Breast epithelium (tissue), 4 donors: ENCODE data around the gene CABP2. TPM values are rescaled to one million over a fixed set of nuclear protein-coding genes. Genes with fewer than 3 reads are reported as not detected.

ENCODE experiments used
- DNase-seq, 2 donors: peaks; one replicate each; pipeline ENCODE4 v3.0.0-alpha.2; 2019; ENCODE audit warnings: low spot score in 2 of 2
- H3K27ac ChIP-seq, 2 donors: fragments of 200-600 bp; sonication (generic) in 1 of 2; one replicate each; pipeline ENCODE4 v1.5.1; 2016 to 2019; ENCODE audit warnings: mild to moderate bottlenecking in 1 of 2
- H3K27me3 ChIP-seq, 2 donors: fragments of 200-600 bp; sonication (generic) in 1 of 2; one replicate each; pipeline versions ENCODE4 v1.5.1 to v1.6.0; 2017 to 2019; ENCODE audit warnings: control low read depth in 1 of 2, mild to moderate bottlenecking in 1 of 2
- H3K36me3 ChIP-seq: fragments of 200-600 bp; one replicate; pipeline ENCODE4 v1.5.1; 2019
- H3K4me1 ChIP-seq, 2 donors: fragments of 200-600 bp; sonication (generic); one replicate each; pipeline ENCODE4 v1.5.1; 2016 to 2019; ENCODE audit warnings: control low read depth in 1 of 2
- H3K4me3 ChIP-seq, 3 donors: fragments of 200-600 bp; sonication (generic); 1 replicate in 2 of 3; 2 replicates in 1 of 3; pipeline ENCODE4 v1.5.1; 2016 to 2019; ENCODE audit warnings: mild to moderate bottlenecking in 3 of 3, moderate library complexity in 2 of 3
- H3K9me3 ChIP-seq, 2 donors: fragments of 200-600 bp; sonication (generic) in 1 of 2; one replicate each; pipeline ENCODE4 v1.5.1; 2016 to 2019; ENCODE audit warnings: control low read depth in 1 of 2
- CTCF ChIP-seq, 3 donors: fragments of 450-650 bp; IDR thresholded peaks; one replicate each; pipeline ENCODE4 v1.5.1; 2016 to 2017; ENCODE audit warnings: antibody characterized with exemption in 3 of 3, mild to moderate bottlenecking in 3 of 3, moderate library complexity in 3 of 3
- POLR2A ChIP-seq: fragments of 450-650 bp; IDR thresholded peaks from one replicate; pipeline ENCODE4 v1.6.1; 2016; ENCODE audit warnings: antibody characterized with exemption, mild to moderate bottlenecking, moderate library complexity
- POLR2AphosphoS5 ChIP-seq, 3 donors: sonication (generic); formaldehyde crosslinking; IDR thresholded peaks; one replicate each; pipeline ENCODE4 v1.6.1; 2017; ENCODE audit warnings: antibody characterized with exemption in 3 of 3
- intact Hi-C: fragments of 100-400 bp; cut with DNase I; formaldehyde crosslinking; loops from one replicate; pipeline ENCODE4 v1.15.1; 2023; ENCODE audit warnings: low total_unique reads
- total RNA-seq, 3 donors: library from RNA; depleted of rRNA; stranded (reverse); fragments of >200 nt; gene quantifications; one replicate each; pipeline ENCODE4 v1.1.0, GENCODE V29; 2016

The CABP2 gene
- total RNA-seq, 3 donors from 2014 or later: not detected

GRCh38 chr11:67500831-67501715, 22.2 kb downstream of the CABP2 start:
- intact Hi-C loops: loop anchor here (10.0 kb wide), 1 partner anchor 106 kb away; the partner anchor contains the start of gene RAD9A

GRCh38 chr11:67500484-67500821, 22.8 kb downstream of the CABP2 start:
- Histone ChIP-seq H3K4me1 (peaks cover 9 to 13% of the 10 kb centered on the region in 2 donors), H3K27ac (no peak overlapping the region), H3K4me3 (no peak overlapping the region), H3K9me3 (no peaks in the 10 kb centered on the region), H3K27me3 (no peaks in the 10 kb centered on the region), H3K36me3 (no peaks in the 10 kb centered on the region)
- intact Hi-C loops: loop anchor here (10.0 kb wide), 1 partner anchor 106 kb away; the partner anchor contains the start of gene RAD9A
- no peak for DNase-seq
- TF ChIP-seq POLR2AphosphoS5 (IDR thresholded peaks at IDR 0.05) (no peak), POLR2A (no peak), CTCF (IDR thresholded peaks at IDR 0.05) (no peak)

More at GRCh38 chr11:67500831-67501715, 22.2 kb downstream of the CABP2 start:
- H3K27me3 ChIP-seq: no peaks in the 10 kb centered on the region
- H3K9me3 ChIP-seq: no peaks in the 10 kb centered on the region
- H3K27ac ChIP-seq: no peak overlapping the region
- no peak for DNase-seq
- peaks cover 13 to 17% of the 10 kb centered on the region in 2 donors for H3K4me1 ChIP-seq
- H3K36me3 ChIP-seq: no peaks in the 10 kb centered on the region
- no peak for TF ChIP-seq CTCF (IDR thresholded peaks at IDR 0.05)
- no peak for TF ChIP-seq POLR2A
- TF ChIP-seq POLR2AphosphoS5 (IDR thresholded peaks at IDR 0.05): no peak
- H3K4me3 ChIP-seq: no peak overlapping the region

GRCh38 chr11:67499808-67500483, 23.3 kb downstream of the CABP2 start:
- H3K27ac ChIP-seq: no peak overlapping the region
- H3K27me3 ChIP-seq: no peaks in the 10 kb centered on the region
- H3K4me3 ChIP-seq: no peak overlapping the region
- H3K36me3 ChIP-seq: no peaks in the 10 kb centered on the region
- intact Hi-C loops: loop anchor here (10.0 kb wide), 1 partner anchor 105 kb away; the partner anchor contains the start of gene RAD9A
- H3K4me1 ChIP-seq: peaks cover 7 to 9% of the 10 kb centered on the region in 2 donors
- H3K9me3 ChIP-seq: no peaks in the 10 kb centered on the region
- TF ChIP-seq POLR2AphosphoS5 (IDR thresholded peaks at IDR 0.05) (no peak), POLR2A (no peak), CTCF (IDR thresholded peaks at IDR 0.05) (no peak)
- no peak for DNase-seq

GRCh38 chr11:67498544-67498972, 24.7 kb downstream of the CABP2 start:
- intact Hi-C loops: no loop called here
- Histone ChIP-seq H3K27ac (no peak overlapping the region), H3K36me3 (no peaks in the 10 kb centered on the region), H3K27me3 (no peaks in the 10 kb centered on the region), H3K4me3 (no peak overlapping the region), H3K9me3 (no peaks in the 10 kb centered on the region), H3K4me1 (peaks cover under 1 to 3% of the 10 kb centered on the region in 2 donors)
- DNase-seq: no peak
- TF ChIP-seq POLR2A: no peak
- no peak for TF ChIP-seq POLR2AphosphoS5 (IDR thresholded peaks at IDR 0.05)
- TF ChIP-seq CTCF (IDR thresholded peaks at IDR 0.05): no peak
